H1 (cell line): ENCODE results near the gene PIK3CA.

Experiments used
- EGR1 ChIP-seq: IDR thresholded peaks from 2 replicates; pipeline ENCODE4 v1.6.1; 2011; ENCODE audit warnings: low read depth, low read length, borderline replicate concordance
- EP300 ChIP-seq, 2 experiments: IDR thresholded peaks; 1 replicate in 1 of 2; 2 replicates in 1 of 2; pipeline ENCODE4 v1.6.1; 2011 to 2012; ENCODE audit warnings: low read depth in 2 of 2, low read length in 2 of 2, mild to moderate bottlenecking in 2 of 2, borderline replicate concordance in 1 of 2, inconsistent platforms in 1 of 2, moderate library complexity in 1 of 2
- EZH2 ChIP-seq: fragments of 200-600 bp; sonication (generic); IDR thresholded peaks from 2 replicates; pipeline ENCODE4 v1.7.1; 2012; ENCODE audit warnings: low read depth, mild to moderate bottlenecking, moderate library complexity, low read length, inconsistent platforms; ENCODE audit not compliant: severe bottlenecking
- GABPA ChIP-seq: IDR thresholded peaks from 2 replicates; pipeline ENCODE4 v1.6.1; 2011; ENCODE audit warnings: mild to moderate bottlenecking, low read length, moderate library complexity, borderline replicate concordance; ENCODE audit not compliant: insufficient read depth
- JUN ChIP-seq: IDR thresholded peaks from 2 replicates; pipeline ENCODE4 v1.6.1; 2011; ENCODE audit warnings: low read depth, mild to moderate bottlenecking, improper control_type of control experiment, low read length
- NRF1 ChIP-seq: IDR thresholded peaks from 2 replicates; pipeline ENCODE4 v1.6.1; 2011; ENCODE audit warnings: mild to moderate bottlenecking, low read depth, low read length, improper control_type of control experiment
- POLR2A ChIP-seq, 2 experiments: IDR thresholded peaks; 1 replicate in 1 of 2; 2 replicates in 1 of 2; pipeline ENCODE4 v1.6.1; 2011; ENCODE audit warnings: low read depth in 2 of 2, low read length in 2 of 2, mild to moderate bottlenecking in 2 of 2; ENCODE audit errors: control extremely low read depth in 1 of 2
- POLR2AphosphoS5 ChIP-seq: IDR thresholded peaks from 2 replicates; pipeline ENCODE4 v1.6.1; 2011; ENCODE audit warnings: low read depth, low read length
- SRF ChIP-seq: IDR thresholded peaks from 2 replicates; pipeline ENCODE4 v1.6.1; 2011; ENCODE audit warnings: mild to moderate bottlenecking, low read depth, low read length, moderate library complexity
- TF ChIP-seq, protein P1 (sequence below), 3 experiments: IDR thresholded peaks; 1 replicate in 2 of 3; 2 replicates in 1 of 3; pipeline versions ENCODE4 v1.5.1 to v1.6.1; 2011; ENCODE audit warnings: low read length in 3 of 3, mild to moderate bottlenecking in 3 of 3, inconsistent platforms in 2 of 3, low read depth in 1 of 3, moderate library complexity in 1 of 3; ENCODE audit not compliant: insufficient read depth in 1 of 3; ENCODE audit errors: control extremely low read depth in 1 of 3
- TF ChIP-seq, protein P2 (sequence below): IDR thresholded peaks from 2 replicates; pipeline ENCODE4 v1.6.1; 2012; ENCODE audit warnings: inconsistent platforms

DNA sequence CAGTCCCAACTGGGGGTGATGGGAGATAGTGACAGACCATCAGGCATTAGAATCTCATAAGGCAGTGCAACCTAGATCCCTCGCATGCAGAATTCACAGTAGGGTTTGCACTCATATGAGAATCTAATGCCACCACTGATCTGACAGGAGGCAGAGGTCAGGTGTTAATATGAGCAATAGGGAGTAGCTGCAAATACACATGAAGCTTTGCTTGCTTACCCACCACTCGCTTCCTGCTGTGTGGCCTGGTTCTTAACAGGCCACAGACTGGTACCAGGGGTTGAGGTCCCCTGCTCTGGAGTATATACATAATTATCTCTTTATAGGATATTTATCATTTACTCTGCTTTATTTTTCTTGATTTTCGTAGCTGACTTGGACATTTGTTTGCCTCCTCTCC is 40.5 kb upstream of the PIK3CA start:
- TF ChIP-seq SRF, result no peak
- no peak for TF ChIP-seq GABPA
- TF ChIP-seq POLR2A (IDR thresholded peaks at IDR 0.05; ENCODE audit: control extremely low read depth in 1 of 2, low read depth in 2 of 2, low read length in 2 of 2), result no peak
- TF ChIP-seq POLR2AphosphoS5, result no peak
- TF ChIP-seq, protein P1, sequence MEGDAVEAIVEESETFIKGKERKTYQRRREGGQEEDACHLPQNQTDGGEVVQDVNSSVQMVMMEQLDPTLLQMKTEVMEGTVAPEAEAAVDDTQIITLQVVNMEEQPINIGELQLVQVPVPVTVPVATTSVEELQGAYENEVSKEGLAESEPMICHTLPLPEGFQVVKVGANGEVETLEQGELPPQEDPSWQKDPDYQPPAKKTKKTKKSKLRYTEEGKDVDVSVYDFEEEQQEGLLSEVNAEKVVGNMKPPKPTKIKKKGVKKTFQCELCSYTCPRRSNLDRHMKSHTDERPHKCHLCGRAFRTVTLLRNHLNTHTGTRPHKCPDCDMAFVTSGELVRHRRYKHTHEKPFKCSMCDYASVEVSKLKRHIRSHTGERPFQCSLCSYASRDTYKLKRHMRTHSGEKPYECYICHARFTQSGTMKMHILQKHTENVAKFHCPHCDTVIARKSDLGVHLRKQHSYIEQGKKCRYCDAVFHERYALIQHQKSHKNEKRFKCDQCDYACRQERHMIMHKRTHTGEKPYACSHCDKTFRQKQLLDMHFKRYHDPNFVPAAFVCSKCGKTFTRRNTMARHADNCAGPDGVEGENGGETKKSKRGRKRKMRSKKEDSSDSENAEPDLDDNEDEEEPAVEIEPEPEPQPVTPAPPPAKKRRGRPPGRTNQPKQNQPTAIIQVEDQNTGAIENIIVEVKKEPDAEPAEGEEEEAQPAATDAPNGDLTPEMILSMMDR (IDR thresholded peaks at IDR 0.05; ENCODE audit: control extremely low read depth in 1 of 3, insufficient read depth in 1 of 3, low read depth in 1 of 3, low read length in 3 of 3), result no peak
- TF ChIP-seq JUN, result no peak
- no peak for TF ChIP-seq EZH2
- TF ChIP-seq EP300 (IDR thresholded peaks at IDR 0.05; ENCODE audit: borderline replicate concordance in 1 of 2, low read depth in 2 of 2, low read length in 2 of 2), result no peak
- no peak for TF ChIP-seq EGR1
- no peak for TF ChIP-seq NRF1
- TF ChIP-seq, protein P2, sequence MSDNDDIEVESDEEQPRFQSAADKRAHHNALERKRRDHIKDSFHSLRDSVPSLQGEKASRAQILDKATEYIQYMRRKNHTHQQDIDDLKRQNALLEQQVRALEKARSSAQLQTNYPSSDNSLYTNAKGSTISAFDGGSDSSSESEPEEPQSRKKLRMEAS, result no peak
